Measurements from ENCODE around the gene METAP1. TPM values are rescaled to one million over a fixed set of nuclear protein-coding genes. Genes with fewer than 3 reads are reported as not detected.

Gene METAP1
- total RNA-seq, 2 experiments from 2014 or later, result 25.1 to 26.6 TPM

- DNase-seq, result peak in 3 of 14 experiments; percentile 9 to 16 (median 14)
- Histone ChIP-seq H3K4me1 (ENCODE audit: insufficient read depth, low read length) (peaks cover 23% of the 10 kb centered on the region), H3K27ac (ENCODE audit: low read depth in 1 of 2, low read length in 2 of 2) (no peak overlapping the region), H3K27me3 (ENCODE audit: control insufficient read depth in 1 of 2, insufficient read depth in 2 of 2, low read length in 2 of 2) (no peaks in the 10 kb centered on the region), H3K36me3 (ENCODE audit: insufficient read depth, low read length) (peaks cover 7% of the 10 kb centered on the region), H3K9me3 (ENCODE audit: control insufficient read depth in 1 of 2, insufficient read depth in 1 of 2, low read length in 2 of 2) (peaks cover 10 to 17% of the 10 kb centered on the region in 2 experiments), H3K4me3 (ENCODE audit: low read length) (no peak overlapping the region)
- Mint-ChIP-seq H3K27ac (peak overlapping the region; percentile 54), H3K36me3 (ENCODE audit: low read depth) (peaks cover 34% of the 10 kb centered on the region), H3K9me3 (peaks cover under 1% of the 10 kb centered on the region), H3K4me1 (ENCODE audit: low read depth) (peaks cover 85% of the 10 kb centered on the region), H3K27me3 (no peaks in the 10 kb centered on the region), H3K4me3 (no peak overlapping the region)
- ChIA-PET POLR2A (no interaction called here), CTCF (interaction anchor here (0.6 to 1.6 kb wide), 2 partner anchors 29 to 32 kb away, joined by 3 to 10 read pairs; partner anchors contain the start of gene METAP1)
- intact Hi-C loops (cut with DNase I, micrococcal nuclease), result no loop called here
- TF ChIP-seq CTCF (IDR thresholded peaks at IDR 0.05), result no peak
- ATAC-seq (ENCODE audit: poor library complexity), result no peak
Observed at GRCh38 chr4:99024481-99025275, 29.2 kb downstream of the METAP1 start.

- Histone ChIP-seq H3K27ac (ENCODE audit: low read depth in 1 of 2, low read length in 2 of 2) (no peak overlapping the region), H3K27me3 (ENCODE audit: control insufficient read depth in 1 of 2, insufficient read depth in 2 of 2, low read length in 2 of 2) (no peaks in the 10 kb centered on the region), H3K4me1 (ENCODE audit: insufficient read depth, low read length) (peaks cover 23% of the 10 kb centered on the region), H3K9me3 (ENCODE audit: control insufficient read depth in 1 of 2, insufficient read depth in 1 of 2, low read length in 2 of 2) (peaks cover 10 to 12% of the 10 kb centered on the region in 2 experiments), H3K36me3 (ENCODE audit: insufficient read depth, low read length) (peaks cover 6% of the 10 kb centered on the region), H3K4me3 (ENCODE audit: low read length) (no peak overlapping the region)
- Mint-ChIP-seq H3K9me3 (no peaks in the 10 kb centered on the region), H3K4me3 (no peak overlapping the region), H3K36me3 (ENCODE audit: low read depth) (peaks cover 33% of the 10 kb centered on the region), H3K4me1 (ENCODE audit: low read depth) (peaks cover 92% of the 10 kb centered on the region), H3K27me3 (no peaks in the 10 kb centered on the region), H3K27ac (peak overlapping the region; percentile 54)
- DNase-seq (no peak), ATAC-seq (ENCODE audit: poor library complexity) (no peak)
- CTCF ChIA-PET, result interaction anchor here (1.6 to 2.5 kb wide), 2 partner anchors 30 to 31 kb away, joined by 6 to 10 read pairs; partner anchors contain the start of gene METAP1
- POLR2A ChIA-PET, result no interaction called here
- intact Hi-C loops (cut with DNase I, micrococcal nuclease), result no loop called here
- TF ChIP-seq CTCF (IDR thresholded peaks at IDR 0.05), result no peak
Observed at GRCh38 chr4:99025506-99025905, 30.0 kb downstream of the METAP1 start.

- H3K36me3 Mint-ChIP-seq (ENCODE audit: low read depth), result peaks cover 29% of the 10 kb centered on the region
- H3K9me3 ChIP-seq (ENCODE audit: control insufficient read depth in 1 of 2, insufficient read depth in 1 of 2, low read length in 2 of 2), result peaks cover 0 to 4% of the 10 kb centered on the region in 2 experiments
- ATAC-seq (ENCODE audit: poor library complexity), result no peak
- H3K9me3 Mint-ChIP-seq, result no peaks in the 10 kb centered on the region
- intact Hi-C loops (cut with DNase I, micrococcal nuclease), result no loop called here
- peaks cover 85% of the 10 kb centered on the region for H3K4me1 Mint-ChIP-seq (ENCODE audit: low read depth)
- no peak overlapping the region for H3K27ac ChIP-seq (ENCODE audit: low read depth in 1 of 2, low read length in 2 of 2)
- no peak for TF ChIP-seq CTCF (IDR thresholded peaks at IDR 0.05)
- no peaks in the 10 kb centered on the region for H3K27me3 Mint-ChIP-seq
- CTCF ChIA-PET, result interaction anchor here (2.5 kb wide), 1 partner anchor 32 kb away, joined by 6 read pairs; the partner anchor contains the start of gene METAP1
- H3K36me3 ChIP-seq (ENCODE audit: insufficient read depth, low read length), result peaks cover 10% of the 10 kb centered on the region
- H3K27ac Mint-ChIP-seq, result peak overlapping the region; percentile 12
- no peak overlapping the region for H3K4me3 ChIP-seq (ENCODE audit: low read length)
- H3K27me3 ChIP-seq (ENCODE audit: control insufficient read depth in 1 of 2, insufficient read depth in 2 of 2, low read length in 2 of 2), result no peaks in the 10 kb centered on the region
- H3K4me1 ChIP-seq (ENCODE audit: insufficient read depth, low read length), result peaks cover 20% of the 10 kb centered on the region
- DNase-seq, result no peak
- H3K4me3 Mint-ChIP-seq, result no peak overlapping the region
- POLR2A ChIA-PET, result no interaction called here
Observed at GRCh38 chr4:99027304-99027703, 31.8 kb downstream of the METAP1 start.

Data from CD4-positive, alpha-beta T cell (primary cell).